Measurements from ENCODE around the gene SELENOO.

GRCh38 chr22:50202130-50202666, 1.4 kb downstream of the SELENOO start:
- no peak for TF ChIP-seq ARNTL (CRISPR knock-in tag; IDR thresholded peaks at IDR 0.05; ENCODE audit: borderline replicate concordance, low read depth)
- TF ChIP-seq TOX (CRISPR knock-in tag; IDR thresholded peaks at IDR 0.05; ENCODE audit: borderline replicate concordance), result no peak
- no peak for TF ChIP-seq ZFP3 (CRISPR knock-in tag; IDR thresholded peaks at IDR 0.05)
- TF ChIP-seq PPARA (CRISPR knock-in tag; IDR thresholded peaks at IDR 0.05; ENCODE audit: borderline replicate concordance), result no peak
- TF ChIP-seq CREB5 (CRISPR knock-in tag; IDR thresholded peaks at IDR 0.05; ENCODE audit: low read depth), result no peak
- no peak for TF ChIP-seq ZNF70 (CRISPR knock-in tag; IDR thresholded peaks at IDR 0.05)
- no peak for TF ChIP-seq TCF4 (CRISPR knock-in tag; IDR thresholded peaks at IDR 0.05; ENCODE audit: borderline replicate concordance)
- no peak for TF ChIP-seq ISL1 (CRISPR knock-in tag; IDR thresholded peaks at IDR 0.05)
